ENCODE data around the gene PPP2R1B.
"Not testable (repeated sequence)": the region's sequence is repeated elsewhere in the genome, so short reads cannot be mapped to it uniquely, and the experiment has no call there.

Gene PPP2R1B

GRCh38 chr11:111724615-111725129 is 41.5 kb downstream of the PPP2R1B start:
- DNase-seq = no peak

- DNase-seq = no peak
These were observed 42.6 kb downstream of the PPP2R1B start for GRCh38 chr11:111723595-111723994.

GRCh38 chr11:111722501-111722900 is 43.7 kb downstream of the PPP2R1B start:
- no peak for DNase-seq

- no peak for DNase-seq
These were observed 45.2 kb downstream of the PPP2R1B start for GRCh38 chr11:111720801-111721494.

GRCh38 chr11:111719379-111719778 is 46.8 kb downstream of the PPP2R1B start:
- DNase-seq = no peak

- no peak for DNase-seq
These were observed 47.3 kb downstream of the PPP2R1B start for GRCh38 chr11:111718859-111719258.

- DNase-seq = no peak
These were observed 47.8 kb downstream of the PPP2R1B start for GRCh38 chr11:111718436-111718835.

- not testable (repeated sequence) for DNase-seq
These were observed 48.5 kb downstream of the PPP2R1B start for GRCh38 chr11:111717660-111718059.

GRCh38 chr11:111715142-111715816 is 50.9 kb downstream of the PPP2R1B start:
- no peak for DNase-seq

GRCh38 chr11:111714522-111714921 is 51.7 kb downstream of the PPP2R1B start:
- no peak for DNase-seq

GRCh38 chr11:111707691-111708067 is 58.5 kb downstream of the PPP2R1B start:
- DNase-seq = no peak

- DNase-seq = no peak
These were observed 59.0 kb downstream of the PPP2R1B start for GRCh38 chr11:111707039-111707690.

GRCh38 chr11:111703576-111703975 is 62.6 kb downstream of the PPP2R1B start:
- no peak for DNase-seq

- no peak for DNase-seq
These were observed 63.6 kb downstream of the PPP2R1B start for GRCh38 chr11:111702623-111703022.

GRCh38 chr11:111700162-111700561 is 66.0 kb downstream of the PPP2R1B start:
- DNase-seq = no peak

GRCh38 chr11:111699579-111700156 is 66.5 kb downstream of the PPP2R1B start:
- DNase-seq = no peak

- no peak for DNase-seq
These were observed 67.2 kb downstream of the PPP2R1B start for GRCh38 chr11:111698852-111699559.

- DNase-seq = no peak
These were observed 68.2 kb downstream of the PPP2R1B start for GRCh38 chr11:111697933-111698371.

GRCh38 chr11:111696556-111696955 is 69.6 kb downstream of the PPP2R1B start:
- no peak for DNase-seq

GRCh38 chr11:111694851-111695250 is 71.3 kb downstream of the PPP2R1B start:
- no peak for DNase-seq

GRCh38 chr11:111693224-111693937 is 72.8 kb downstream of the PPP2R1B start:
- DNase-seq = no peak

- DNase-seq = no peak
These were observed 74.4 kb downstream of the PPP2R1B start for GRCh38 chr11:111691741-111692140.

Data from CD4-positive, alpha-beta T cell treated with Interleukin-1 beta for 1 hour (primary cell).